ENCODE results near the gene SMAP1. TPM values are rescaled to one million over a fixed set of nuclear protein-coding genes. Genes with fewer than 3 reads are reported as not detected.

The SMAP1 gene
- total RNA-seq, result 10 to 100 TPM; 28.1 to 35.1 (median 29.9) TPM
- polyA plus RNA-seq, result 10 to 100 TPM; 10.9 to 32.9 TPM
- long read RNA-seq, donor 1, transcript SMAP1-203 (11 exons, 3,333 nt), result major isoform, 43 of 77 reads
- long read RNA-seq, donor 1, partial matches to known transcripts, result 9 of 77 reads
- long read RNA-seq, donor 1, other reads (novel, unspliced or antisense), result 23 of 77 reads
- long read RNA-seq, donor 2, transcript SMAP1-203 (11 exons, 3,333 nt), result major isoform, 126 of 154 reads
- long read RNA-seq, donor 2, partial matches to known transcripts, result 17 of 154 reads
- long read RNA-seq, donor 2, other reads (novel, unspliced or antisense), result 11 of 154 reads
- long read RNA-seq, donor 3, transcript SMAP1-203 (11 exons, 3,333 nt), result major isoform, 33 of 45 reads
- long read RNA-seq, donor 3, partial matches to known transcripts, result 3 of 45 reads
- long read RNA-seq, donor 3, other reads (novel, unspliced or antisense), result 9 of 45 reads

- Histone ChIP-seq H3K4me3 (peak within 1 kb of the TSS; percentile 68 to 98 (median 92)), H3K9me3 (no peaks in the 10 kb centered on the region), H3K36me3 (no peaks in the 10 kb centered on the region), H3K27me3 (no peaks in the 10 kb centered on the region), H3K4me1 (peaks cover 0 to 61% (median 36%) of the 10 kb centered on the region in 12 donors), H3K27ac (peak within 1 kb of the TSS; percentile 84 to 99 (median 95))
- intact Hi-C loops (cut with DNase I), result loop anchor here in 7 of 10 donors (2.0 to 10.0 kb wide), 6 partner anchors 19 to 256 kb away; partner anchors contain the start of genes SDHAF4 (in 5 of the 7) and FAM135A (in 4 of the 7)
- ATAC-seq (peak; percentile 95 to 99 (median 98)), DNase-seq (peak; percentile 97 to 99 (median 97))
- WGBS, 4 donors, result 0 to 1% (median 0%) methylated on average over 32 to 90 of the region's 90 CpGs
- TF ChIP-seq POLR2A (IDR thresholded peaks at IDR 0.05), result peak in 1 of 2 donors; percentile 76
- TF ChIP-seq, protein P1, sequence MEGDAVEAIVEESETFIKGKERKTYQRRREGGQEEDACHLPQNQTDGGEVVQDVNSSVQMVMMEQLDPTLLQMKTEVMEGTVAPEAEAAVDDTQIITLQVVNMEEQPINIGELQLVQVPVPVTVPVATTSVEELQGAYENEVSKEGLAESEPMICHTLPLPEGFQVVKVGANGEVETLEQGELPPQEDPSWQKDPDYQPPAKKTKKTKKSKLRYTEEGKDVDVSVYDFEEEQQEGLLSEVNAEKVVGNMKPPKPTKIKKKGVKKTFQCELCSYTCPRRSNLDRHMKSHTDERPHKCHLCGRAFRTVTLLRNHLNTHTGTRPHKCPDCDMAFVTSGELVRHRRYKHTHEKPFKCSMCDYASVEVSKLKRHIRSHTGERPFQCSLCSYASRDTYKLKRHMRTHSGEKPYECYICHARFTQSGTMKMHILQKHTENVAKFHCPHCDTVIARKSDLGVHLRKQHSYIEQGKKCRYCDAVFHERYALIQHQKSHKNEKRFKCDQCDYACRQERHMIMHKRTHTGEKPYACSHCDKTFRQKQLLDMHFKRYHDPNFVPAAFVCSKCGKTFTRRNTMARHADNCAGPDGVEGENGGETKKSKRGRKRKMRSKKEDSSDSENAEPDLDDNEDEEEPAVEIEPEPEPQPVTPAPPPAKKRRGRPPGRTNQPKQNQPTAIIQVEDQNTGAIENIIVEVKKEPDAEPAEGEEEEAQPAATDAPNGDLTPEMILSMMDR (IDR thresholded peaks at IDR 0.05), result peak in 1 of 12 donors; percentile 12
Observed at GRCh38 chr6:70667711-70668498, at the start of gene SMAP1. Gene SMAP1, plus strand, starts transcription at chr6:70667883. Its CDS starts 141 bp downstream, at chr6:70668024.

GRCh38 chr6:70620746-70621145 is 46.9 kb upstream of the SMAP1 start:
- H3K9me3 ChIP-seq, result no peaks in the 10 kb centered on the region
- no peaks in the 10 kb centered on the region for H3K36me3 ChIP-seq
- H3K4me1 ChIP-seq, result no peaks in the 10 kb centered on the region
- no peak overlapping the region for H3K27ac ChIP-seq
- intact Hi-C loops (cut with DNase I), result no loop called here
- no peaks in the 10 kb centered on the region for H3K27me3 ChIP-seq
- no peak overlapping the region for H3K4me3 ChIP-seq
- no peak for DNase-seq
- ATAC-seq, result no peak
- 91% methylated on average over 1 of the region's 1 CpG for WGBS, 4 donors
- TF ChIP-seq, protein P1 (IDR thresholded peaks at IDR 0.05), result no peak
- no peak for TF ChIP-seq POLR2A (IDR thresholded peaks at IDR 0.05)

DNA sequence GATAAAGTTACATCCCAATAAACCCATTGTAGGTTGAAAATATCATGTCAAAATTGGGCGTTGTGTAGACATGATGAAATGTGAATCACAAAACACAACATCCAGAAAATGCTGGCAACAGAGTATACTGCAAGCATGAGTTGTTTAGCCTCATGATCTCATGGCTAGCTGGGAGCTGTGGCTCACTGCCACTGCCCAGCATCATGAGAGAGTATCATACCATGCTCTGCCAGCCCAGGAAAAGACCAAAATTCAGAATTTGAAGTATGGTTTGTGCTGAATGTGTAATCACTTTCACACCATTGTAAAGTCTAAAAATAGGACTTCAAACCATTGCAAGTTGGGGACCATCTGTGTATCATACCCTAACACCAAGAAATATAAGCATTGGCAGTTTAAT is 45.2 kb upstream of the SMAP1 start:
- TF ChIP-seq, protein P1 (IDR thresholded peaks at IDR 0.05), result no peak
- TF ChIP-seq POLR2A (IDR thresholded peaks at IDR 0.05), result no peak
- no peaks in the 10 kb centered on the region for H3K4me1 ChIP-seq
- no peaks in the 10 kb centered on the region for H3K36me3 ChIP-seq
- H3K27me3 ChIP-seq, result no peaks in the 10 kb centered on the region
- 69 to 79% (median 70%) methylated on average over 1 of the region's 1 CpG for WGBS, 4 donors
- no peak overlapping the region for H3K27ac ChIP-seq
- H3K9me3 ChIP-seq, result no peaks in the 10 kb centered on the region
- ATAC-seq, result no peak
- no peak for DNase-seq
- H3K4me3 ChIP-seq, result no peak overlapping the region
- intact Hi-C loops (cut with DNase I), result no loop called here

DNA sequence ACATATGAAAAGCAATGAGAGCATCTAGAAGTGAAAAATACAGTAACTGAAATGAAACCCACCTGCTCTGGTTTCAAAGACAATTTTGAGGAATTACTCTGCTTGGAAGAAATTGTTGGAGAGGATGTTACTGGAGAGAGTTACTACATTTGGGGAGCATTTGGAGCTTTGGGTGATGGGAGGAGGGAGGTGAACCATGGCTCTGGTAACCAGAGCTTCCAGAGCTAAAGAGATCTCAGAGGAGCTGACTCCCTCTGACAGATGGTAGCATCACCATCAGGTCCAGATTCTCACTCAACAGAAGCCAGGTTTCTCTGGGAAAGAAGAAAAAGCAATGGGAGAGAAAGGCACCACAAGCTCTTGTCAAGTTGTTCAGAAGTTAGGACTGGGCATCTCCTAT is 42.2 kb upstream of the SMAP1 start:
- intact Hi-C loops (cut with DNase I), result no loop called here
- Histone ChIP-seq H3K27me3 (no peaks in the 10 kb centered on the region), H3K36me3 (no peaks in the 10 kb centered on the region), H3K9me3 (no peaks in the 10 kb centered on the region), H3K27ac (no peak overlapping the region), H3K4me3 (no peak overlapping the region), H3K4me1 (no peaks in the 10 kb centered on the region)
- no peak for DNase-seq
- no peak for TF ChIP-seq POLR2A (IDR thresholded peaks at IDR 0.05)
- TF ChIP-seq, protein P1 (IDR thresholded peaks at IDR 0.05), result no peak
- no peak for ATAC-seq

Measured in heart left ventricle (tissue), 16 donors.